ENCODE results near the gene CRYBG3.

DNA sequence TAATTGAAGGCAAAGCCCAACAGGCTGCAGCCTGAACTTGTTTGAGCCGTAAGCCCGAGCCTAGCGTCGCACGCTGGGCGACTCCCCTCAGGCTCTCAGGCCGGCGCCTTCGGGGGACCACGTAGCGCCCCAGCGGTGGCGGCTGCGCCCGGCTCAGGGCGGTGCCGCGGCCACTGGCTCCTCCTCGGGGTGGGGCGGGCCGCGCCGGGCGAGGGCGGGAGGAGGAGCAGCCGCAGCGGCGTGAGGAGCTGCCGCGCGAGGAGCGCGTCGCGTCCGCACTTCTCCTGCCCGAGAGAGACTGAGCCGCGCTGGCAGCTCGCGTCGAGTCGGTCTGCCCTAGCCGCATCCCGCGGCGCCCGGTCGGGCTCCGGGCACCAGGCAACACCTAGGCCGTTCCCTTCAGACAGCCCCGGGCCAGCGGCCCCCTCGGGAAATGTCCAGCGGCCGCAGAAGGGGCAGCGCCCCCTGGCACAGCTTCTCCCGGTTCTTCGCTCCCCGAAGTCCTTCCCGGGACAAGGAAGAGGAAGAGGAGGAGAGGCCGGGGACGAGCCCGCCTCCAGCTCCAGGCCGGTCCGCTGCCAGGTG, at the start of gene CRYBG3:
- no peak for TF ChIP-seq CTCF (IDR thresholded peaks at IDR 0.05)
- TF ChIP-seq POLR2A (IDR thresholded peaks at IDR 0.05; ENCODE audit: low read depth): no peak
